ENCODE measurements around the gene LRMDA. TPM values are rescaled to one million over a fixed set of nuclear protein-coding genes. Genes with fewer than 3 reads are reported as not detected.

The LRMDA gene
- total RNA-seq, 1 experiment from 2014 or later = not detected

GRCh38 chr10:76422769-76423168 lies 991.3 kb downstream of the LRMDA start:
- Histone ChIP-seq H3K27me3 (replicated peaks; ENCODE audit: insufficient read depth, low read depth, low read length, poor library complexity) (no peaks in the 10 kb centered on the region), H3K4me1 (ENCODE audit: insufficient read depth, low read length, poor library complexity, severe bottlenecking) (no peaks in the 10 kb centered on the region), H3K36me3 (ENCODE audit: insufficient read depth, low read length, poor library complexity, severe bottlenecking) (no peaks in the 10 kb centered on the region), H3K4me3 (ENCODE audit: low read depth, low read length, poor library complexity, severe bottlenecking) (no peak overlapping the region), H3K9me3 (ENCODE audit: low read depth, low read length, poor library complexity, severe bottlenecking) (no peaks in the 10 kb centered on the region), H3K27ac (ENCODE audit: low read depth, low read length, poor library complexity, severe bottlenecking) (no peak overlapping the region)
- POLR2A ChIA-PET (ENCODE audit: low non-redundant PET) = no interaction called here
- TF ChIP-seq, protein P1, sequence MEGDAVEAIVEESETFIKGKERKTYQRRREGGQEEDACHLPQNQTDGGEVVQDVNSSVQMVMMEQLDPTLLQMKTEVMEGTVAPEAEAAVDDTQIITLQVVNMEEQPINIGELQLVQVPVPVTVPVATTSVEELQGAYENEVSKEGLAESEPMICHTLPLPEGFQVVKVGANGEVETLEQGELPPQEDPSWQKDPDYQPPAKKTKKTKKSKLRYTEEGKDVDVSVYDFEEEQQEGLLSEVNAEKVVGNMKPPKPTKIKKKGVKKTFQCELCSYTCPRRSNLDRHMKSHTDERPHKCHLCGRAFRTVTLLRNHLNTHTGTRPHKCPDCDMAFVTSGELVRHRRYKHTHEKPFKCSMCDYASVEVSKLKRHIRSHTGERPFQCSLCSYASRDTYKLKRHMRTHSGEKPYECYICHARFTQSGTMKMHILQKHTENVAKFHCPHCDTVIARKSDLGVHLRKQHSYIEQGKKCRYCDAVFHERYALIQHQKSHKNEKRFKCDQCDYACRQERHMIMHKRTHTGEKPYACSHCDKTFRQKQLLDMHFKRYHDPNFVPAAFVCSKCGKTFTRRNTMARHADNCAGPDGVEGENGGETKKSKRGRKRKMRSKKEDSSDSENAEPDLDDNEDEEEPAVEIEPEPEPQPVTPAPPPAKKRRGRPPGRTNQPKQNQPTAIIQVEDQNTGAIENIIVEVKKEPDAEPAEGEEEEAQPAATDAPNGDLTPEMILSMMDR (conservative IDR thresholded peaks at IDR 0.05; ENCODE audit: low read depth, low read length) = no peak
- TF ChIP-seq EZH2 (IDR thresholded peaks at IDR 0.05; ENCODE audit: borderline replicate concordance, low read depth, low read length, poor library complexity, severe bottlenecking) = no peak
- CTCF ChIA-PET = no interaction called here
- no peak for DNase-seq (ENCODE audit: low spot score)
- BruUV-seq (replicated peaks) = no TSS peak
- intact Hi-C loops (cut with micrococcal nuclease; ENCODE audit: unreplicated experiment) = no loop called here

DNA sequence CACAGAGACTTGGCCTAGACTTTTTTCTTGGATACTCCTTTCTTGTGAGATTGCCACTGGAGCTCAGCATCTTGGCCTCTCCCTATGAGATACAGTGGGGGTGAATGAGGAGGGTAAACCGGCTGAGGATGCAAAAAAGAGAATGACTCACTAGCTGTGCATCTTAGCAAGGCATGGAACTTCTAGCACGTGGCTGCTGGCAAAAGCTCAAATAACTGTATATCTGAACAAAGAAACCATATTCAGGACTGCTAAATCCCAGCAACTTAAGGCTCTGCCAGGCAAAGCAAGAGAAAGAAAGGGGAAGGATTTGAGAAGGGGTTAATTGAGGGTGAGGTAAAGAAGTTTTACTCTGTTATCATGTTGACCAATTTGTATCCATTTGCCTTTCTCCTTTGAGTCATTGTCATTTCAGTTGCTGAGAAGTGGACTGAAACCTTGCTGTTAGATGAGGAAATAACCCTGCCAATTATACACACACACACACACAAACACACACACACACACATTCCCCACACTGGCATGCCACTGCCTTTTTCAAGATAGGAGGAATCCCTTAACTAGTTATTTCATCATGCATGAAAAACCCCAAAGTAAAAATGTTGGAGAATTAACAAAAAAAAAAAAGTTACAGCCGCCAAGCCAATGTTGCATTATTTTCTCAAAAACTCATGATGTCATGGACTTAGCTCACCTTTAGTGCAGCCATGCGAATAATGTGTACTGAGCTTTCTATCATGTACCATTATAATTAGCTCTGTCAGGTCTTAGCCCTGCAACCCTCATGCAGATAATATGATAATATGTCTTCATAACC lies 997.3 kb downstream of the LRMDA start:
- ChIA-PET POLR2A (ENCODE audit: low non-redundant PET) (interaction anchor here (0.7 kb wide), 1 partner anchor 1162 kb away, joined by 6 read pairs; no protein-coding TSS in a partner anchor), CTCF (no interaction called here)
- Histone ChIP-seq H3K4me3 (ENCODE audit: low read depth, low read length, poor library complexity, severe bottlenecking) (no peak overlapping the region), H3K4me1 (ENCODE audit: insufficient read depth, low read length, poor library complexity, severe bottlenecking) (no peaks in the 10 kb centered on the region), H3K9me3 (ENCODE audit: low read depth, low read length, poor library complexity, severe bottlenecking) (no peaks in the 10 kb centered on the region), H3K27me3 (replicated peaks; ENCODE audit: insufficient read depth, low read depth, low read length, poor library complexity) (no peaks in the 10 kb centered on the region), H3K27ac (ENCODE audit: low read depth, low read length, poor library complexity, severe bottlenecking) (no peak overlapping the region), H3K36me3 (ENCODE audit: insufficient read depth, low read length, poor library complexity, severe bottlenecking) (no peaks in the 10 kb centered on the region)
- BruUV-seq (replicated peaks) = no TSS peak
- no peak for DNase-seq (ENCODE audit: low spot score)
- intact Hi-C loops (cut with micrococcal nuclease; ENCODE audit: unreplicated experiment) = no loop called here
- TF ChIP-seq, protein P1 (conservative IDR thresholded peaks at IDR 0.05; ENCODE audit: low read depth, low read length) = no peak
- no peak for TF ChIP-seq EZH2 (IDR thresholded peaks at IDR 0.05; ENCODE audit: borderline replicate concordance, low read depth, low read length, poor library complexity, severe bottlenecking)

DNA sequence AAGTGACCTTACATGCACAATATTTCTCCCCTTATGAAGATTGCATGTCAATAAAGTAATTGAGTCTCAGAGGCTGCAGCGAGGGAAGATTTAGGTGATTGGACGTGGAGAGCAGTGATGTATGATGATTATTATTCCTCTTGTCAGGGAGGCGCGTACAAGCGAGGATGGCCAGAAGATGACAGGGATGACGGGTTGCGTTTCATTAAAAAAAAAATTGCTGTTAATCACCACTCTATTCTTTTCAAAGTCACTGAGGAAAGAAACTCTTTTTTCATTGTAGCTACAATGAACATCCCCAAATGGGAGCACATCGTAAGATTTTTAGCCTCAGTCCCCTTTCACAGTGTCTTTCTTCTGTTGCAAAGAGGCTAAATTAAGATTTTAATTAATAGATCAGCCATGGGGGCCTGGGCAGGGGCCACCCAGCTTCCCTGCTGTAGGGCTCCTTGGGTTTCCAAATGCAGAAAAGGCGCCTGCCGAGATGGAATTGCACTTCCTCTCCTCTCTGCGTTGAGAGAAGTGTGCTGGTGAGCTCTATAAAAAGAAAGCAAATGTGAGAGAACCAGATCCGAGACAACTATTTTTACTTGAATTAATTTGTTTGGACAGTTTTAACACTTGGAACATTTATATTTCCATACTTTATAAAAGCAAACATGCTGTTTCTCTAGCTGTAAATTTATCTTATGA lies 998.1 kb downstream of the LRMDA start:
- ChIA-PET POLR2A (ENCODE audit: low non-redundant PET) (interaction anchor here (0.7 kb wide), 1 partner anchor 1163 kb away, joined by 6 read pairs; no protein-coding TSS in a partner anchor), CTCF (no interaction called here)
- BruUV-seq (replicated peaks) = no TSS peak
- H3K27me3 ChIP-seq (replicated peaks; ENCODE audit: insufficient read depth, low read depth, low read length, poor library complexity) = no peaks in the 10 kb centered on the region
- H3K36me3 ChIP-seq (ENCODE audit: insufficient read depth, low read length, poor library complexity, severe bottlenecking) = no peaks in the 10 kb centered on the region
- no peaks in the 10 kb centered on the region for H3K9me3 ChIP-seq (ENCODE audit: low read depth, low read length, poor library complexity, severe bottlenecking)
- intact Hi-C loops (cut with micrococcal nuclease; ENCODE audit: unreplicated experiment) = no loop called here
- TF ChIP-seq EZH2 (IDR thresholded peaks at IDR 0.05; ENCODE audit: borderline replicate concordance, low read depth, low read length, poor library complexity, severe bottlenecking) = no peak
- TF ChIP-seq, protein P1 (conservative IDR thresholded peaks at IDR 0.05; ENCODE audit: low read depth, low read length) = no peak
- no peaks in the 10 kb centered on the region for H3K4me1 ChIP-seq (ENCODE audit: insufficient read depth, low read length, poor library complexity, severe bottlenecking)
- no peak for DNase-seq (ENCODE audit: low spot score)
- no peak overlapping the region for H3K27ac ChIP-seq (ENCODE audit: low read depth, low read length, poor library complexity, severe bottlenecking)
- H3K4me3 ChIP-seq (ENCODE audit: low read depth, low read length, poor library complexity, severe bottlenecking) = no peak overlapping the region
